WTC11 (cell line): ENCODE measurements around the gene TMX1. TPM values are rescaled to one million over a fixed set of nuclear protein-coding genes. Genes with fewer than 3 reads are reported as not detected.

Experiments
- ATAC-seq: fragments of 200-7000 bp; cut with Tn5 transposase; 2 replicates; pipeline ENCODE4 v1.10.0; 2021; ENCODE audit warnings: mild to moderate bottlenecking, moderate library complexity
- CTCF ChIA-PET: fragments of 300-600 bp; sonication (Branson Sonifier 250); formaldehyde crosslinking; loops from one replicate; lab custom pipeline; 2021; ENCODE audit warnings: antibody characterized with exemption; lab: Charles Lee
- POLR2A ChIA-PET: fragments of 350-600 bp; sonication (Branson Sonifier 250); formaldehyde crosslinking; loops from one replicate; lab custom pipeline; 2021; ENCODE audit warnings: antibody characterized with exemption; lab: Charles Lee
- DNase-seq: peaks from one replicate; pipeline ENCODE4 v3.0.0; 2021; ENCODE audit warnings: low spot score
- H3K27ac Mint-ChIP-seq: 2 replicates; pipeline ENCODE4 v1.8.0; 2021; ENCODE audit warnings: mixed read lengths
- H3K27me3 Mint-ChIP-seq: 2 replicates; pipeline ENCODE4 v1.8.0; 2021; ENCODE audit warnings: low read depth, mild to moderate bottlenecking, moderate library complexity, mixed read lengths
- H3K36me3 Mint-ChIP-seq: 2 replicates; pipeline ENCODE4 v1.8.0; 2021; ENCODE audit warnings: mixed read lengths
- H3K4me1 Mint-ChIP-seq: 2 replicates; pipeline ENCODE4 v1.8.0; 2022; ENCODE audit warnings: mixed read lengths
- H3K4me3 Mint-ChIP-seq: 2 replicates; pipeline ENCODE4 v1.8.0; 2021; ENCODE audit warnings: mild to moderate bottlenecking, moderate library complexity, mixed read lengths
- H3K9me3 Mint-ChIP-seq: 2 replicates; pipeline ENCODE4 v1.8.0; 2021; ENCODE audit warnings: mixed read lengths
- ELF4 ChIP-seq: sonication (generic); formaldehyde crosslinking; IDR thresholded peaks from 2 replicates; pipeline ENCODE4 v1.8.1; 2022; ENCODE audit warnings: low read depth, mild to moderate bottlenecking, moderate library complexity, missing genetic modification reagents
- FOXJ3 ChIP-seq: sonication (generic); formaldehyde crosslinking; IDR thresholded peaks from 2 replicates; pipeline ENCODE4 v1.9.0; 2021; ENCODE audit warnings: missing genetic modification reagents, mild to moderate bottlenecking, borderline replicate concordance
- JUN ChIP-seq: sonication (generic); formaldehyde crosslinking; IDR thresholded peaks from 2 replicates; pipeline ENCODE4 v1.8.0; 2023; ENCODE audit warnings: mild to moderate bottlenecking, missing genetic modification reagents
- KAT7 ChIP-seq: sonication (generic); formaldehyde crosslinking; IDR thresholded peaks from 2 replicates; pipeline ENCODE4 v1.8.1; 2023; ENCODE audit warnings: missing genetic modification reagents, mild to moderate bottlenecking, borderline replicate concordance
- NFYB ChIP-seq: sonication (generic); formaldehyde crosslinking; conservative IDR thresholded peaks from 2 replicates; pipeline ENCODE4 v1.8.0; 2022; ENCODE audit warnings: low read depth, missing genetic modification reagents
- NR2C2 ChIP-seq: sonication (generic); formaldehyde crosslinking; IDR thresholded peaks from 2 replicates; pipeline ENCODE4 v1.8.0; 2022; ENCODE audit warnings: mild to moderate bottlenecking, missing genetic modification reagents
- OVOL2 ChIP-seq: fragments of 250-450 bp; sonication (Bioruptor Pico); IDR thresholded peaks from 2 replicates; pipeline ENCODE4 v1.9.0; 2021; ENCODE audit warnings: mild to moderate bottlenecking, borderline replicate concordance
- PRDM15 ChIP-seq: sonication (generic); formaldehyde crosslinking; IDR thresholded peaks from 2 replicates; pipeline ENCODE4 v1.8.0; 2022; ENCODE audit warnings: missing genetic modification reagents
- PREB ChIP-seq: sonication (generic); formaldehyde crosslinking; IDR thresholded peaks from 2 replicates; pipeline ENCODE4 v1.8.1; 2022; ENCODE audit warnings: mild to moderate bottlenecking, missing genetic modification reagents, moderate library complexity, borderline replicate concordance
- ZBTB43 ChIP-seq: sonication (generic); formaldehyde crosslinking; IDR thresholded peaks from 2 replicates; pipeline ENCODE4 v1.8.1; 2023; ENCODE audit warnings: mild to moderate bottlenecking, missing genetic modification reagents
- ZNF121 ChIP-seq: sonication (generic); formaldehyde crosslinking; IDR thresholded peaks from 2 replicates; pipeline ENCODE4 v1.8.0; 2023; ENCODE audit warnings: missing genetic modification reagents
- total RNA-seq: library from RNA; stranded (reverse); gene quantifications from 3 replicates; pipeline ENCODE4 v1.2.3, GENCODE V29; 2021
- TF ChIP-seq, protein P1 (sequence below): fragments of 250-450 bp; sonication (Bioruptor Pico); IDR thresholded peaks from 2 replicates; pipeline ENCODE4 v1.9.0; 2021; ENCODE audit warnings: mild to moderate bottlenecking
- TF ChIP-seq, protein P2 (sequence below): fragments of 200-600 bp; IDR thresholded peaks from 2 replicates; pipeline ENCODE4 v1.8.0; 2022; ENCODE audit warnings: antibody characterized with exemption
- TF ChIP-seq, protein P3 (sequence below): sonication (generic); formaldehyde crosslinking; IDR thresholded peaks from 2 replicates; pipeline ENCODE4 v1.8.1; 2023; ENCODE audit warnings: mild to moderate bottlenecking, missing genetic modification reagents
- TF ChIP-seq, protein P4 (sequence below): sonication (generic); formaldehyde crosslinking; IDR thresholded peaks from 2 replicates; pipeline ENCODE4 v1.8.0; 2022; ENCODE audit warnings: mild to moderate bottlenecking, missing genetic modification reagents

TMX1 gene
- total RNA-seq, 1 experiment from 2014 or later = 40.9 TPM

DNA sequence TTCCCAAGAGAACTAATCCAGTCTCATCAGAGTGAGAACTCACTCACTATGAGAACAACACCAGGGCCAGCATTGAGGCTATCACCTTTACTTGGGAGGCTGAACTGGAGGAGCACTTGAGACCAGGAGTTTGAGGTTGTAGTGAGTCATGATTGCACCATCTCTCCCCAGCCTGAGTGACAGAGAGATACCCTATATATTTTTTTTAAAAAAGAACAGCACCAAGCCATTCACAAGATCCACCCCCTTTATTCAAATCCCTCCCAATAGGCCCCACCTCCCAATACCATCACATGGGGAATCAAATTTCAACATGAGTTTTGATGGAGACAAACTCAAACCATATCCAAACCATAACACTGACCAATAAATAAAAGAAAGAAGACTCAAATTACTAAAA is 3.7 kb upstream of the TMX1 start (continued):
- TF ChIP-seq, protein P1, sequence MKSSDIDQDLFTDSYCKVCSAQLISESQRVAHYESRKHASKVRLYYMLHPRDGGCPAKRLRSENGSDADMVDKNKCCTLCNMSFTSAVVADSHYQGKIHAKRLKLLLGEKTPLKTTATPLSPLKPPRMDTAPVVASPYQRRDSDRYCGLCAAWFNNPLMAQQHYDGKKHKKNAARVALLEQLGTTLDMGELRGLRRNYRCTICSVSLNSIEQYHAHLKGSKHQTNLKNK (CRISPR knock-in tag) = no peak
- no peak for TF ChIP-seq NFYB (CRISPR knock-in tag)

- ChIA-PET POLR2A (no interaction called here), CTCF (interaction anchor here (1.3 kb wide), 1 partner anchor 146 kb away, joined by 6 read pairs; the partner anchor contains the start of gene TRIM9)
- Mint-ChIP-seq H3K36me3 (peaks cover 16% of the 10 kb centered on the region), H3K4me1 (peaks cover 45% of the 10 kb centered on the region), H3K9me3 (no peaks in the 10 kb centered on the region), H3K27ac (no peak overlapping the region), H3K4me3 (no peak overlapping the region), H3K27me3 (no peaks in the 10 kb centered on the region)
- TF ChIP-seq NR2C2 = no peak
- TF ChIP-seq PRDM15 (CRISPR knock-in tag) = no peak
- no peak for TF ChIP-seq KAT7 (CRISPR knock-in tag)
- TF ChIP-seq, protein P2, sequence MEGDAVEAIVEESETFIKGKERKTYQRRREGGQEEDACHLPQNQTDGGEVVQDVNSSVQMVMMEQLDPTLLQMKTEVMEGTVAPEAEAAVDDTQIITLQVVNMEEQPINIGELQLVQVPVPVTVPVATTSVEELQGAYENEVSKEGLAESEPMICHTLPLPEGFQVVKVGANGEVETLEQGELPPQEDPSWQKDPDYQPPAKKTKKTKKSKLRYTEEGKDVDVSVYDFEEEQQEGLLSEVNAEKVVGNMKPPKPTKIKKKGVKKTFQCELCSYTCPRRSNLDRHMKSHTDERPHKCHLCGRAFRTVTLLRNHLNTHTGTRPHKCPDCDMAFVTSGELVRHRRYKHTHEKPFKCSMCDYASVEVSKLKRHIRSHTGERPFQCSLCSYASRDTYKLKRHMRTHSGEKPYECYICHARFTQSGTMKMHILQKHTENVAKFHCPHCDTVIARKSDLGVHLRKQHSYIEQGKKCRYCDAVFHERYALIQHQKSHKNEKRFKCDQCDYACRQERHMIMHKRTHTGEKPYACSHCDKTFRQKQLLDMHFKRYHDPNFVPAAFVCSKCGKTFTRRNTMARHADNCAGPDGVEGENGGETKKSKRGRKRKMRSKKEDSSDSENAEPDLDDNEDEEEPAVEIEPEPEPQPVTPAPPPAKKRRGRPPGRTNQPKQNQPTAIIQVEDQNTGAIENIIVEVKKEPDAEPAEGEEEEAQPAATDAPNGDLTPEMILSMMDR = no peak
- no peak for TF ChIP-seq ZNF121 (CRISPR knock-in tag)
- TF ChIP-seq, protein P3, sequence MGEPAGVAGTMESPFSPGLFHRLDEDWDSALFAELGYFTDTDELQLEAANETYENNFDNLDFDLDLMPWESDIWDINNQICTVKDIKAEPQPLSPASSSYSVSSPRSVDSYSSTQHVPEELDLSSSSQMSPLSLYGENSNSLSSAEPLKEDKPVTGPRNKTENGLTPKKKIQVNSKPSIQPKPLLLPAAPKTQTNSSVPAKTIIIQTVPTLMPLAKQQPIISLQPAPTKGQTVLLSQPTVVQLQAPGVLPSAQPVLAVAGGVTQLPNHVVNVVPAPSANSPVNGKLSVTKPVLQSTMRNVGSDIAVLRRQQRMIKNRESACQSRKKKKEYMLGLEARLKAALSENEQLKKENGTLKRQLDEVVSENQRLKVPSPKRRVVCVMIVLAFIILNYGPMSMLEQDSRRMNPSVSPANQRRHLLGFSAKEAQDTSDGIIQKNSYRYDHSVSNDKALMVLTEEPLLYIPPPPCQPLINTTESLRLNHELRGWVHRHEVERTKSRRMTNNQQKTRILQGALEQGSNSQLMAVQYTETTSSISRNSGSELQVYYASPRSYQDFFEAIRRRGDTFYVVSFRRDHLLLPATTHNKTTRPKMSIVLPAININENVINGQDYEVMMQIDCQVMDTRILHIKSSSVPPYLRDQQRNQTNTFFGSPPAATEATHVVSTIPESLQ (CRISPR knock-in tag) = no peak
- TF ChIP-seq, protein P4, sequence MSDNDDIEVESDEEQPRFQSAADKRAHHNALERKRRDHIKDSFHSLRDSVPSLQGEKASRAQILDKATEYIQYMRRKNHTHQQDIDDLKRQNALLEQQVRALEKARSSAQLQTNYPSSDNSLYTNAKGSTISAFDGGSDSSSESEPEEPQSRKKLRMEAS (CRISPR knock-in tag) = no peak
- TF ChIP-seq PREB (CRISPR knock-in tag) = no peak
- TF ChIP-seq ZBTB43 (CRISPR knock-in tag) = no peak
- TF ChIP-seq ELF4 (CRISPR knock-in tag) = no peak
- TF ChIP-seq JUN = no peak
- no peak for TF ChIP-seq OVOL2
- TF ChIP-seq FOXJ3 (CRISPR knock-in tag) = no peak
- DNase-seq = no peak
- no peak for ATAC-seq
Measured at GRCh38 chr14:51240804-51241380, 845 bp downstream of the TMX1 start.
